K562 (cell line): ENCODE results near the gene TENM3.

Experiments
- CTCF ChIP-seq, 3 experiments: IDR thresholded peaks in 2 of 3; conservative IDR thresholded peaks in 1 of 3; 2 replicates each; pipeline ENCODE4 v1.5.1; 2011 to 2012; ENCODE audit warnings: low read length in 3 of 3, mild to moderate bottlenecking in 3 of 3, control low read depth in 2 of 3, improper control_type of control experiment in 1 of 3, inconsistent platforms in 1 of 3, low read depth in 1 of 3, mixed read lengths in 1 of 3, moderate library complexity in 1 of 3; ENCODE audit not compliant: insufficient read depth in 2 of 3
- NR3C1 ChIP-seq: sonication (generic); formaldehyde crosslinking; IDR thresholded peaks from 2 replicates; pipeline ENCODE4 v1.8.1; 2022; ENCODE audit warnings: missing genetic modification reagents
- TCF7L2 ChIP-seq: fragments of 150-350 bp; IDR thresholded peaks from 2 replicates; pipeline ENCODE4 v1.6.1; 2016; ENCODE audit warnings: low read depth, mild to moderate bottlenecking, low read length, moderate library complexity
- TEAD2 ChIP-seq: fragments of 450-650 bp; IDR thresholded peaks from 2 replicates; pipeline ENCODE4 v1.6.1; 2016; ENCODE audit warnings: missing genetic modification characterization, control low read depth, missing compliant biosample characterization

- TF ChIP-seq TCF7L2 (no peak), TEAD2 (tag) (no peak), CTCF (IDR thresholded peaks at IDR 0.05 in 2 of 3, conservative IDR thresholded peaks at IDR 0.05 in 1 of 3; ENCODE audit: insufficient read depth in 2 of 3, low read depth in 1 of 3, low read length in 3 of 3) (no peak), NR3C1 (CRISPR knock-in tag) (no peak)
Observed at GRCh38 chr4:182695842-182696241, 452.6 kb downstream of the TENM3 start.
